ENCODE data around the gene HS6ST2.

Gene HS6ST2

DNA sequence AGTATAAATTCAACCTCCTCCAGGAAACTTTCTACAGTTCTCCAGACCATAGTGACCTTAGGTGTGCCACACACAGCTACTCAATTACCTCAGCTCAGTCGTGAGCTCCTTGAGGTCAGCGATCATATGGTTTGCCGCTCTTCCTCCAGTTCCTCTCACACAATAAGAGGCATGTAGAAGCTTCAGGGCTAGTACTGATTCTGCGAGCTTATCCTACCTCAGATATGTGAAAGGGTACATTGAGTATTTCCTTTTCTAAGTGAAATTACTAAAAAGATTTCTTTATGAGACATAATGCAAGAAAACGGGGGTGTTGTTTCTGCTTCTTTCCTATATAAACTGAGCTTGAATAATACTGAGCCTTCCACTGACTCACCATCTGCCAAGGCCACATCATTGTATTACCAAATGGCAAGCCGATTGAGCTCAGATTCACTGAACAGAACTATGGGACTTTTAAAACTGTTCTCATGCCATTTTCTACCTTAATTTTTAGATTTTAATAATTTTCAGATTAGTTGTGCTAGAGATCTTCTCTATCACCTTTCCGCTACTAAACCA, 183.1 kb downstream of the HS6ST2 start:
- H3K4me3 ChIP-seq (ENCODE audit: control insufficient read depth, low read depth, low read length), result no peak overlapping the region
- TF ChIP-seq, protein P1, sequence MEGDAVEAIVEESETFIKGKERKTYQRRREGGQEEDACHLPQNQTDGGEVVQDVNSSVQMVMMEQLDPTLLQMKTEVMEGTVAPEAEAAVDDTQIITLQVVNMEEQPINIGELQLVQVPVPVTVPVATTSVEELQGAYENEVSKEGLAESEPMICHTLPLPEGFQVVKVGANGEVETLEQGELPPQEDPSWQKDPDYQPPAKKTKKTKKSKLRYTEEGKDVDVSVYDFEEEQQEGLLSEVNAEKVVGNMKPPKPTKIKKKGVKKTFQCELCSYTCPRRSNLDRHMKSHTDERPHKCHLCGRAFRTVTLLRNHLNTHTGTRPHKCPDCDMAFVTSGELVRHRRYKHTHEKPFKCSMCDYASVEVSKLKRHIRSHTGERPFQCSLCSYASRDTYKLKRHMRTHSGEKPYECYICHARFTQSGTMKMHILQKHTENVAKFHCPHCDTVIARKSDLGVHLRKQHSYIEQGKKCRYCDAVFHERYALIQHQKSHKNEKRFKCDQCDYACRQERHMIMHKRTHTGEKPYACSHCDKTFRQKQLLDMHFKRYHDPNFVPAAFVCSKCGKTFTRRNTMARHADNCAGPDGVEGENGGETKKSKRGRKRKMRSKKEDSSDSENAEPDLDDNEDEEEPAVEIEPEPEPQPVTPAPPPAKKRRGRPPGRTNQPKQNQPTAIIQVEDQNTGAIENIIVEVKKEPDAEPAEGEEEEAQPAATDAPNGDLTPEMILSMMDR (IDR thresholded peaks at IDR 0.05; ENCODE audit: control insufficient read depth, insufficient read depth, low read depth, low read length, missing control alignments), result no peak
- no peak for DNase-seq (ENCODE audit: low read depth)

DNA sequence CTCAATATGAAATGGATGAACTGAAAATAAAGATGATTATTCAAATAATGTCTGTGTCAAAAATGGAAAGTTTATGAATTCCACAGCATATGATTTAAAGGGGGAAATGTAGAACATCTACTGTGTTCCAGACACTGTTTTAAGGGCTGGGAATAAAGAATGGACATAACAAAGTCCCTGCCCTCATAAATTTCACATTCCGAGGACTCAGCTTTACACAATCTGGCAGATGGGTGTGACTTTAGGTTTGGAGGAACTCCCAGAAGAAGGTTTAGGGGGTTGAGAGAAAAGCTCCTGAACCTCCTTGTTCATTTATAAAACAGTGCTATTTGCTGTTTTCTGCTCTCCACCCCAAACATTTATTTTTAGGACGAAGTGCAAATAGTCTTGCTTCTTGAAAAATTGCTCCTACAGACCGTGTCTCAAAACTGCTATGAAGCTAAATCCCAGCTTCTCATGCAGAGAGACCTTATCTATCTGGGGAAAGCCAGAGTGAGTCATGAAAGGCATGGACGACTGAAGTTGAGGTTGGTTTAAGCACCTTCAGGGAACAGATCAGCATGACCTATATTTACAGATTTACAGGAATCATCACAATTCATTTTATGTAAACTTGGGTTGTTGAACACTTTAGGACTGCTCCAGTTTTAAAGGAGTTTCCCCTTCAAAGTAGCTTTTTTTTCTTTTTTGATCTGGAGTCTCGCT, 184.3 kb downstream of the HS6ST2 start:
- H3K4me3 ChIP-seq (ENCODE audit: control insufficient read depth, low read depth, low read length), result no peak overlapping the region
- DNase-seq (ENCODE audit: low read depth), result no peak
- TF ChIP-seq, protein P1 (IDR thresholded peaks at IDR 0.05; ENCODE audit: control insufficient read depth, insufficient read depth, low read depth, low read length, missing control alignments), result no peak

DNA sequence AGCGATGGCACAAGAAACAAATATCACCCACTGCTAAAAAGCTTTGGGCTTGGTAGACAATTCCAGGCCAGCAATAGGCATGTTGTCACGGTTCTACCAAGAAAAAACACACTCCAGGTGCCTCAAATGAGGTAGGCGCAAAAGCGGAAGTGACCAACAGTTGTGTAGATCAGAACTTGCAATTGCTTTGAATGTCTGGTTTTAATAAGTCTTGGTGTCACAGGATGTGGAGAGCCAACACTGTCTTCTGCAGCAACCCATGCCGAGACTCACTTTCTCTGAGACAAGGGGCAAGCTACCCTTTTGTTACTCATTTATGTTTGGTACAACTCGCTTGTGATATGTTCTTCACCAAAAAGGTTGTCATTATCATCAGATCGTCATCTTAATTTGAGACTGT, 188.8 kb downstream of the HS6ST2 start:
- TF ChIP-seq, protein P1 (IDR thresholded peaks at IDR 0.05; ENCODE audit: control insufficient read depth, insufficient read depth, low read depth, low read length, missing control alignments), result no peak
- DNase-seq (ENCODE audit: low read depth), result no peak
- H3K4me3 ChIP-seq (ENCODE audit: control insufficient read depth, low read depth, low read length), result no peak overlapping the region

DNA sequence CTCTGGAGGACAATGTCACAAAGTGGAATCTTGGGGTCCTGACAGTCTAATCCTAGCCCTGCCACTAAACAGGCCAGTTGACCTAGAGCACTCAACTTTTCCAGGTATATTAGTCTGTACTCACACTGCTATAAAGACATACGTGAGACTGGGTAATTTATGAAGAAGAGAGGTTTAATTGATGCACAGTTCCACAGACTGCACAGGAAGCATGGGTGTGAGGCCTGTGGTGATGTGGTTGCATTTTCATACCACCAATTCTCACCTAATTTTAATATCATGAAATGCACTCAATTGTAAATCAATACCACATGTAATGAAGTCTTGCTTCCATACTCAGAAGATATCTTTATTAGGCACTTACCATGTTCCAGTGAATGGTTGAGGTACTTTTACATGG, 192.0 kb downstream of the HS6ST2 start:
- no peak for DNase-seq (ENCODE audit: low read depth)
- H3K4me3 ChIP-seq (ENCODE audit: control insufficient read depth, low read depth, low read length), result no peak overlapping the region
- TF ChIP-seq, protein P1 (IDR thresholded peaks at IDR 0.05; ENCODE audit: control insufficient read depth, insufficient read depth, low read depth, low read length, missing control alignments), result no peak

DNA sequence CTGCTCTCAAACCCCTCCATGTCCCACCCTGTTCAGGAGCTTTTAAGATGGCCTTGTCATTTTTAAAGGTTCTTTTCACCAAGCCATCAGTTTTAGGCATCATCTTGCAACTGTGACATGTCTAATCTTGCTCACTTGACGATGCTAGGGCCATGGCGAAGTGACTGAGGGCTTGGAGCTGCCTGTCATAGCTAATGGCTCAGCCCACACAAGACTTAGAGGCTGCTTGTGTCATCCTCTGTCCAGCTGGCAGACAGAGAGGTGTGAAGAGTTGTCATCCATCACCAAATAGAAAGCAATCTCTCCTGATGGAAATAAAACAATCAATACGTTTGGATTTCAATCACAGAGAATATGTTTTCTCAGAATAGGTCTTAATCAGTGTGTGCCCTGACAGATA, 194.9 kb downstream of the HS6ST2 start:
- no peak overlapping the region for H3K4me3 ChIP-seq (ENCODE audit: control insufficient read depth, low read depth, low read length)
- TF ChIP-seq, protein P1 (IDR thresholded peaks at IDR 0.05; ENCODE audit: control insufficient read depth, insufficient read depth, low read depth, low read length, missing control alignments), result no peak
- no peak for DNase-seq (ENCODE audit: low read depth)

DNA sequence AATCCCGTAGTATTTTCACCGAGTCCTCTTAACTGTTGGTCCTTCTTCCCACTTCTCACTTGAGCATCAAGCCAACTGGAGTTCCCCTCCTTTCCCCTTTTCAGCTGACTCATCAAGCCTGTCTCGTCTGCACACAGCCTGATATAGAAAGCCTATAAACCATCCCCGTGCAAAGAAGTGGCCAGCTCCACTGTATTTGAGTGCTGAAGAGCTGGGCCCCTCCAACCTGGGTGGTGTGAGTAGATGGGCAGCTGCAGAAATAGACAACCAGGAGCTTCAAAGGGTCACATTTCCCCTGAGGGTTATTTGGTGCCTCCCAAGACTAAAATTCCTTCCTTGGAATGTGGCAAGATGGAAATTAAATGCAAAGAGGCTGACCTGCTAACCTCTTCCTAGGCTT, 199.7 kb downstream of the HS6ST2 start:
- no peak overlapping the region for H3K4me3 ChIP-seq (ENCODE audit: control insufficient read depth, low read depth, low read length)
- TF ChIP-seq, protein P1 (IDR thresholded peaks at IDR 0.05; ENCODE audit: control insufficient read depth, insufficient read depth, low read depth, low read length, missing control alignments), result no peak
- no peak for DNase-seq (ENCODE audit: low read depth)
